GM23338 (cell line): ENCODE data around the gene STK16.

Experiments used
- CREB1 ChIP-seq: fragments of 250-450 bp; sonication (Bioruptor Pico); IDR thresholded peaks from 2 replicates; pipeline ENCODE4 v1.5.0; 2020; ENCODE audit warnings: low read depth, mild to moderate bottlenecking, moderate library complexity
- CTCF ChIP-seq, 2 experiments: fragments of 200-600 bp in 1 of 2; sonication (generic) in 1 of 2; conservative IDR thresholded peaks; 2 replicates each; pipeline versions ENCODE4 v1.5.1 to v1.6.1; 2016 to 2017; ENCODE audit warnings: antibody characterized with exemption in 2 of 2, low read depth in 2 of 2, mild to moderate bottlenecking in 2 of 2, moderate library complexity in 1 of 2
- ETS1 ChIP-seq: IDR thresholded peaks from 2 replicates; pipeline ENCODE4 v1.6.1; 2016; ENCODE audit warnings: antibody characterized with exemption
- EZH2 ChIP-seq: fragments of 200-600 bp; sonication (generic); IDR thresholded peaks from one replicate; pipeline ENCODE4 v1.8.0; 2017; ENCODE audit warnings: antibody characterized with exemption, mild to moderate bottlenecking, low read depth; ENCODE audit not compliant: unreplicated experiment
- EZH2phosphoT487 ChIP-seq: fragments of 200-600 bp; sonication (generic); IDR thresholded peaks from one replicate; pipeline ENCODE4 v1.8.1; 2018; ENCODE audit warnings: antibody characterized with exemption; ENCODE audit not compliant: unreplicated experiment
- JUNB ChIP-seq: IDR thresholded peaks from one replicate; pipeline ENCODE4 v1.6.1; 2016; ENCODE audit warnings: antibody characterized with exemption; ENCODE audit not compliant: unreplicated experiment
- NANOG ChIP-seq: IDR thresholded peaks from 2 replicates; pipeline ENCODE4 v1.6.1; 2016; ENCODE audit warnings: antibody characterized with exemption, borderline replicate concordance
- POLR2AphosphoS5 ChIP-seq: IDR thresholded peaks from 2 replicates; pipeline ENCODE4 v1.6.1; 2016; ENCODE audit warnings: antibody characterized with exemption, low read depth
- REST ChIP-seq: IDR thresholded peaks from one replicate; pipeline ENCODE4 v1.6.1; 2018; ENCODE audit warnings: antibody characterized with exemption; ENCODE audit not compliant: unreplicated experiment
- STAT1 ChIP-seq: IDR thresholded peaks from one replicate; pipeline ENCODE4 v1.6.1; 2016; ENCODE audit warnings: antibody characterized with exemption; ENCODE audit not compliant: unreplicated experiment
- ZNF331 ChIP-seq: fragments of 250-450 bp; sonication (Bioruptor Pico); IDR thresholded peaks from 2 replicates; pipeline ENCODE4 v1.5.0; 2020; ENCODE audit warnings: low read depth, mild to moderate bottlenecking, moderate library complexity

GRCh38 chr2:219285894-219286425 lies 40.7 kb downstream of the STK16 start:
- no peak for TF ChIP-seq POLR2AphosphoS5
- no peak for TF ChIP-seq CTCF (conservative IDR thresholded peaks at IDR 0.05; ENCODE audit: low read depth in 2 of 2)
- TF ChIP-seq REST: no peak
- TF ChIP-seq EZH2: no peak
- TF ChIP-seq EZH2phosphoT487: no peak
- no peak for TF ChIP-seq JUNB
- peak; percentile 54; the same call in 1 of the 2 replicates for TF ChIP-seq CREB1 (CRISPR knock-in tag)
- TF ChIP-seq NANOG: no peak
- no peak for TF ChIP-seq STAT1
- TF ChIP-seq ZNF331 (CRISPR knock-in tag): no peak
- peak; percentile 97 for TF ChIP-seq ETS1
